GM15510 (cell line): ENCODE measurements around the gene GNAO1.

Experiments used
- POLR2A ChIP-seq: IDR thresholded peaks from 3 replicates; pipeline ENCODE4 v1.6.1; 2011; ENCODE audit warnings: borderline replicate concordance; ENCODE audit not compliant: insufficient read length; ENCODE audit errors: extremely low read depth

GNAO1 gene

GRCh38 chr16:56314244-56314850 lies 123.1 kb downstream of the GNAO1 start:
- TF ChIP-seq POLR2A = no peak

- TF ChIP-seq POLR2A = no peak
Measured at GRCh38 chr16:56315955-56316354, 124.7 kb downstream of the GNAO1 start.

GRCh38 chr16:56316545-56316944 lies 125.3 kb downstream of the GNAO1 start:
- TF ChIP-seq POLR2A = no peak

DNA sequence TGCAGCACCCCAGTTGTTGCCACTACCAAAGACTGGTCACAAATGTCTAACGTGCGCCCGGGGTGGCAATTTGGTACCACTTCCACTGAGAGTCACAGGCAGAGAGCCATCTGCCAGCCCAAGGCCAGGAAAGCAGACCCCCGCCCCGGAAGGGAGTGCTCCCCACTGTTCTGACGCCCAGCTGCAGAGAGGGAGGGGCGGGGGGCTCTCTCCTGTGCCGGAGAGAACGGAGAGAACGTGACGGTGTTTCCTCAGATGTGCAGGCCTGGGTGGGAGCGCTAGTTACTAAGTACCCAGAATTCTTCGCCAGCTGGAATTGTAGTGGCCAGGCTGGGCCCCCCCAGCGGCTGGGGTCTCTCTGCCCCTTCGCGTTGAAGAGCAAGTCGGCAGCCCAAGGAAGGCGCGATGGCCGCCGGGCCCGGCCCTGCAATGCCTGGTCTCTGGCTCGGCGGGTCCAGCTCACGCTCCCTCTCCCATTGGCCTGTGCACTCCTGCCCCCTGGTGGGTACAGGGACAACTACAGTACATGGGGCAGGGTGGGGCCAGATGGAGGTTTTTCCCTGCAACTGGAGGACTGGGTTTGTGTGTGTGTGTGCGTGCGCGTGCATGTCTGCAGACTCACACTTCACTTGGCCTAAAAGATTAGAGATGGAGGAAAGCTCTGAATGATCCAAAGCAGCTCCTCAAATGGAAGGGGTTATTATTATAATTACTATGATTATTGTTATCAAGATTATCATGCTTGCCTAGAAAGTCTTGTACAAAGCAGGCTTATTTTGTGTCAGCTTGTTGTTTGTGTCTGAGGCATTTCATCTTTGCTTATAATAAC lies 126.9 kb downstream of the GNAO1 start:
- no peak for TF ChIP-seq POLR2A

GRCh38 chr16:56318827-56319140 lies 127.5 kb downstream of the GNAO1 start:
- no peak for TF ChIP-seq POLR2A

GRCh38 chr16:56319376-56319775 lies 128.1 kb downstream of the GNAO1 start:
- TF ChIP-seq POLR2A = no peak

DNA sequence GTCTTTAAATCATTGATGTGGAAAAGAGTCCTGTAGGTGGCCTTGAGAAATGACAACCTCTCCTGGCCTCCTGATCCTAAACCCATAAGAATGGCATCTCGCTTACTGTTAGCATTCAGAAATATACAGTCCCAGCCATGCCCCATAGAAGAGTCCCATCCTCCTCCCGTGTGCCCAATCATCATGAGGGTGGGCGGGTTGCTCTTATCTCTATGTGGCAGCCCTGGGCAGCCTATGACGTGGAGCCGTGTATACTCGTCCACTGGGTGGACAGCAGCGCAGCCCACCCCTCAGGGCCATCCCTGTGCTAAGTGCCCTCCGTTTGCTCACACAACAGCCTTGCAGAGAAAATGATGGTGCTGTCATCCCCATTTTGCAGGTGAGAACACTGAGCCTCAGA lies 128.8 kb downstream of the GNAO1 start:
- TF ChIP-seq POLR2A = no peak

DNA sequence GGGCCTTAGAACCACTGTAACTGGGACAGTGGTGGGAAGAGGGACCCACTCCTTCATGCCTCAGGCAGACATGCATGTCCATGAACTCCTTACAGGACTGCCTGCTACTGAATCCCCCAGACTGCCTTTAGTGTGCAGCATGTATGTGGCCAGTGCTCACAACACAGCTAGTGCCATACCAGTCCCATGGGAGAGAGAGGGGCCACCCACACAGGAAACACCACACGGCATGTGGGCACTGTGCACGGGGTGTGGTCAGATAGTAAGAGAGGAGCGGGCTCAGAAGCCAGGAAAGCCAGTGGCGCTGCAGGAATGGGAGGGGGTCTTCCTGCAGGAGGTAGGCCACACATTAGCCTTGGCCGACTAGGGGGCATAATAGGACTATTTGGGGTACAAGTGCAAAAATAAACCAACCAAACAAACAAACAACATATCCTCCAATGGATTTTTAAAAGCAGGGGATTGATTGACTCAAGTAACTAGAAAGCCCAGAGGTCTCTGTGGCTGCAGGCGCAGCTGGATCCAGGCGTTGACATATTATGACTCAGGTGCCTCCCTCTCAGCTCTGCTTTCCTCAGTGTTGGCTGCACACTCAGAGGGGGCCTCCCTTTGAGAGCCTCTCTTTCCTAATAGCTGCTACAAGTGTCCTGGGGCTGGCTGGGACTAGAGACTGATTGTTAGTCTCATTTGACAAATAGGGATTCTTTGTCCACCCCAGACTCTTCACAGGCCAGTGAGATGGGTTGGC lies 129.7 kb downstream of the GNAO1 start:
- TF ChIP-seq POLR2A = no peak

DNA sequence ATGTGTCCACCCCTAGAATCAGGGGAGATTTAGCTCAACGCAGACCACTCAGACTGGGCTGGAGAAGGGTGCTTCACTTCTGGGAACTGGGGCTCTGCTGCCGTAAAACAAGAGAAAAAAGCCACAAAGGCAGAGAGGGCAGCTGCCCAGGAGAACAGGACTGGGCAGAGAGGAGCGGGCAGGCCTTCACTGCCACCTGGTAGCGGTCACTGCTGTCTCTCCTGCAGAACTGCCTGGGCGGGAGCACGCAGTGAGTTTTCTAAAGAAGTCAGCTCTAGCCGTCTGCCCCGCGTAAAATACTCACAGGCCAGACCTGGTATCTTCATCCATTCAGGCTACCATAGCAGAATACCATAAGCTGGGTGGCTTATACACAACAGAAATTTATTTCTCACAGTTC lies 130.3 kb downstream of the GNAO1 start:
- no peak for TF ChIP-seq POLR2A

DNA sequence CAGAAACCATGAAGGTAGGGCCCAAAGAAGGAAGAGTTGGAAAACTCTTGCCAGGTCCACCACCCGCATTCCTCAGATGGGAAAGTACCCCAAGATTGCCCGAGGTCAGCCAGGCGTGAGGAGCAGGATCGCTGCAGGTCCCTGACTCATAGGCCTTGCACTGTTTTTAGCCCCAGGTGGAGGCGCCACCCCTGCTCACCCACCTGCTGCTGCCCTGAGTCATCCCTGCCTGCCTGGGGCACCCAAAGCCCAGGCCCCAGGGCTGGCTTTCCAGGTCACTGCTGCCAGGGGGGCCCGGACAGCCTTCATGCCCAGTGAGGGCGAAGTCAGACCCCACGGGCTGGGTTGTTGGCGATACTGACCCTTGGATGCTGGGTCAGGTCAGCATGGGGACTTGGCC lies 133.1 kb downstream of the GNAO1 start:
- no peak for TF ChIP-seq POLR2A

DNA sequence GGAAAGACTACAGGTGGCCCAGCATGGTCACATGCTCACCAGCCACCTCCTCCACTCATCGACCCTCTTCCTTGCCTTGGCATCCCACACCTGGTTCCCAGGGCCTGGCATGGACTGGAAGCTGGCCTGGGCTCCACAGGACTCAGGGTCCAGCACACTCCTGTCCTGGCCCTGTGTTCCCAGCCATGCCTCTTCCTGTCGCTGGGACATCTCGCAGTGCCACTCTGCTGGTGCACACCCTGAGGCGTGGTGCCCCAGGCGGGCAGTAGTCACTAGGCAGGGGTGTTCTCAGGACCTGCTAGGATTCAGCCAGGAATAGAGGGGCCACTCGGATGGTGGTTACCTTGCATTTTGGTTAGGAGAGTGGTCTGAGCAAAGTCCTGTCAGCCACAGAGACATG lies 134.7 kb downstream of the GNAO1 start:
- TF ChIP-seq POLR2A = no peak

DNA sequence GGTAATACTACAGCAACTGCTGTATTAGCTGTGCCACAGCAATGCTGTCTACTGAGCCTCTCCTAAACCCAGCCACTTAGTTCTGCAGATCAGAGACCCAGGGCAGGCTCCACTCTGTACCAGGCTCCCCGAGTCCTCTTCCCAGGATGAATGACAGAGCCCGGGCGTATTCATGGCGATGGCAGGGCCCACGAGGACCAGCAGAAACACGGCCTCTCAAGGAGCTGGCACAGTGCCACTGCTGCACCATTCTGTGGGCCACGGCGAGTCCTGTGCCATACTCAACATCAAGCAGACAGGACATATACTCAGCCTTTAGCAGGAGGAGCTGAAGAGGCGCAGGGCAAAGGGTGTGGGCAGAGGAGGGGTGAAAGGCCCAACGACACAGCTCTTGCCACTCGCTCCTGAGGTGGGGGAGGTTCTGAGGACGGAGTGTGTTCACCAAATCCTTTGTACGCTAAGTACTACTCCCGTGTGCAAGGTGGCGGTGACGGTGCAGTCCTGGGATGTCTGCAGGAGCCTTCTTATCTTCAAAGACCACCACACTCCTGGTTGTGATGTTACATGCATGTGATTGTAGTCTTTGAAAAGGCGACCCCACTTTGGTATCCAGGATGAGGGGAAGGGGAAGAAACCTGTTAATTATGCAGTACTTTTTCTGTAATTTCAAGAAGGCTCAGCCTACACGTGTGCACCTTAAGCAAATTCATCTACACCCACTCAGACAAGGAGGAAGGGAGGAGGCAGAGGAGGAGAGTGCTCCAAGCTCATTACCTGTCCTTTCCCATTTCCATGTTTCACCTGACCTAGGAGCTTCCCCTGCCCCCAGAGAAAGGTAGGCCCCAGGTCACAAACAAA lies 136.0 kb downstream of the GNAO1 start:
- no peak for TF ChIP-seq POLR2A

DNA sequence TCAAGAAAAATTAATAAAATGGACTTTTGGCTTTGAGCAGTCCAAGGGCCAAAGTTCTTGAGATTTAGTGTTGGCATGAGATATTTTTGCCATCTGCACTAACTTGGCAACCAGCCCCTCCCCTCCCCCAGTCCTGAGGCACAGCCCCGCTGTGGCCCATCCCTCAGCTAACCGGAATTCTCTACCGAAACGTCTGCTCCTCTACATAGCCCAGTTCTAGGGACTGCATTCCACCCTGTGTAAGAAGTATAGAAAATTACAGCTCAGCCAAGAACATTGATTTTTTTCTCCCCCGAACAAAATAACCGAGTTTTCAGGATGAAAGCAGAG lies 136.6 kb downstream of the GNAO1 start:
- no peak for TF ChIP-seq POLR2A

DNA sequence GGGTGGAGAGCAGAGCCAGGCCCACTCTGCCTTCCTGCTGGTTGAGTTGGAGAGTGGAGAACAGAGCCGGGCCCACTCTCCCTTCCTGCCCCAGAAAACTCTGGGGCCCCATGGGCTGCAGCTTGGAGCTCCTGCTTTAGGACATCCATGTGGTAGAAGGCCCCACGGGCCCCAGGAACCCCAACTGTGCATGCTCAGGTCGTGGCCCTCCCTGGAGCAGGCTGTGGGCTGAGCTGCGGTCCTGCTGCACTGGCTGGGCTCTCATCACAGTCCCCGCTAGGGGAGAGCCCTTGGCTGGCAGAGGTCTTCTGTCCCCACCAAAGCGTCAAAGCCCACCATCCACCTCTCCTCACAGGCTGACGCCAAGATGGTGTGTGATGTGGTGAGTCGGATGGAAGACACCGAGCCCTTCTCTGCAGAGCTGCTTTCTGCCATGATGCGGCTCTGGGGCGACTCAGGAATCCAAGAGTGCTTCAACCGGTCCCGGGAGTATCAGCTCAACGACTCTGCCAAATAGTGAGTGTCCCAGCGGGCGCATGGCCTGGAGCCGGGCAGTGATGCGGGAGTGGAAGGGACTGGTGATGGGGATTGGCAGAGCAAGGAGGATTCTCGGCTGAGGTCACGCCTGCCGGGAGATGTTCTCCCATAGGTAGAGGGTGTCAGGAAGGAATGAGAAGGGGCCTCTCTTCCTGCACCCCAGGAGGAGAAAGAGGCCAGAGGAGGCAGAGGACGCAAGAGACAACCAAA lies 137.2 kb downstream of the GNAO1 start:
- no peak for TF ChIP-seq POLR2A
